Measurements from ENCODE around the gene SIVA1. TPM values are rescaled to one million over a fixed set of nuclear protein-coding genes. Genes with fewer than 3 reads are reported as not detected.

The SIVA1 gene
- total RNA-seq, 2 donors from 2014 or later = 82.5 to 87.3 TPM

DNA sequence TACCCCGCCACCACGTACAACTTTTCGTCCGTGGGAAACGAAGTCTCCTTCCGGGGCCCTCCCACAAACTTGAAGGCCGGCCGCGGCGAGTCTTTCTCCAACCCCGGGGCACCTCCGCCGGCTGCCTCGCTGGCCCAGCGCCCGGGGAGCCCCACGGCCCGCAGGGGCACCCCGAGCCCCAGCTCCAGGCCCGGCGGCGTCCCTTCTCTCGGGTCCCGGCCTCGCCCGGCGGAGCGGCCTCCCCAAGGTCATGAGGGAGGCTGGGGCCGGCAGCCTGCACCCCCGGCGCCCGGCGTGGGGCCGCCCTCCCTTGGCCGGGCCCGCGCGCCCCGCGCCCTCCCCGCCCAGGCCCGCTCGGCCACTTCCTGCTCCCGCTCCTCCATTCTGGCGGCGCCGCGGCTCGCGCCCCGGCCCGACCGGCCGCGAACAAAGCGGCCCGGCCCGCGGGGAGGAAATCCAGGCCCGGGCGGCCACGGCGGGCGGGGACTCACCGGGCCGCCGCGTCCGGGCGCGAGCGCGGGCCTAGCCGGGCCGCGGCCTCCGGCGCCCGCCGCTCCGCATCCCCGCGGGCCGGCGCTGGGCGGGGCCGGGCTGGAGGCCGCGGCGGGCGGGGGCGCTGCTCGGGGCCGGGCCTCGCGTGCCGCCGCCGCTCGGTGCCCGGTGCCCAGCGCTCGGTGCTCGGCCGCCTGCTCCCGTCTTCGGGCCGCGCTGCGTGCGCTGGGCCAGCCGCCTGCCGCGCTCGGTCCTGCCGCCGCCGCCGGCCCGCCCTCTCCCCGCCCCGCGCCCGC is 42.2 kb downstream of the SIVA1 start, which contains the start of gene AKT1:
Gene AKT1 (minus strand): TSS at position 756 of the 788 bp plus-strand sequence. CDS start 3,105 bp downstream, outside the sequence.
- H3K4me1 Mint-ChIP-seq = peaks cover 30% of the 10 kb centered on the region
- peak; percentile 65 for DNase-seq
- 0% methylated on average over 8 to 123 of the region's 124 CpGs for WGBS, 2 experiments (ENCODE audit: insufficient coverage in 1 of 2, insufficient read length in 1 of 2)

DNA sequence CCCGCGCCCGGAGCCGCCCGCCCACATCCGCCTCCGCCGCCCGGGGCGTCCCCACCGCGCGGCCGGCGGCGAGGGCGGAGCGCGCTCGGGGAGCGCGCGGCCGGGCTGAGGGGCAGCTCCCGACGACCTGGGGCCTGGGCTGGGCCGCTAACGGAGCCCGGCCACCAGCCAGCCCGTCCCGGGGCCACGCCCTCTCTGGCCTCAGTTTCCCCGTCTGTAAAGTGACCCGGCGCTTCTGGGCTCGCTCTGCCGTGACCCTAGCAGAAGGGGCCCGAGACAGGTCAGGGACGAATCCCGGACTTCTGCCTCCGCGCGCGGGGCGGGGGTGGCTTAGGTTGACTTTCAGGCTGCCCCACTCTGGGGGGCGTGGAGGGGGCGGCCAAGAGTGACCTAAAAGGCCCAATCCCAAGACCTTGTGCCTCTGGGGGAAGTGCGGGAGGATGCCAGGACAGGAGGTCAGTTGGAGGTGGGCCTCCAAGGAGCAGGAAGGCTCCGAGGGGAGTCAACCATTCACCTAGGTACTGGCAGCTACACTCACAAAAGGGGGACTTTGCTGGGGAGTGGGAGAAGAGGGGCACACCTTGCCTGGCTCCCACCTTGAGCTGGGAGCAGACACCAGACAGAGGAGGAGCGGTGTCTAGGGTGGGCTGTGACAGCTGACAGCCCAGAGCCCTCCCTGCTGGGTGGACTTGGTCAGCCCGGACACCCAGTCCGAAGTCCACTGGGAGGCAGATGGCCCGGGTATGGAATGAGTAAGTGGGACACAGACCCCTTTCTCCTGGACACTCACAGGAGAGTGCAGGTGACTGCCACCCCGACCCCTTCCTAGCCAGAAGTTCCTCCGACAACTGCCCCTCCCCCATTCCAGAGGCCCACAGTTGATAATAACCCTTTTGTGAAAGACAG is 43.1 kb downstream of the SIVA1 start:
- Histone ChIP-seq H3K9me3 (ENCODE audit: control insufficient read depth, low read length) (no peaks in the 10 kb centered on the region), H3K36me3 (ENCODE audit: control insufficient read depth, insufficient read depth, low read length) (no peaks in the 10 kb centered on the region), H3K9ac (ENCODE audit: extremely low read depth, low read length, poor library complexity, severe bottlenecking) (no peak overlapping the region), H3K4me3 (ENCODE audit: low read length) (peak overlapping the region; percentile 67), H3K27ac (ENCODE audit: low read depth, low read length) (no peak overlapping the region), H3K27me3 (ENCODE audit: control insufficient read depth, insufficient read depth, low read length, poor library complexity, severe bottlenecking) (no peaks in the 10 kb centered on the region), H3K4me1 (ENCODE audit: control insufficient read depth, insufficient read depth, low read length) (peaks cover 17% of the 10 kb centered on the region)
- peak; percentile 80 for DNase-seq
- Mint-ChIP-seq H3K36me3 (ENCODE audit: low read depth) (peaks cover 7% of the 10 kb centered on the region), H3K9me3 (no peaks in the 10 kb centered on the region), H3K27ac (no peak overlapping the region), H3K4me1 (peaks cover 30% of the 10 kb centered on the region), H3K27me3 (ENCODE audit: insufficient read depth) (peaks cover 24% of the 10 kb centered on the region), H3K4me3 (peak overlapping the region; percentile 65)
- TF ChIP-seq, protein P1, sequence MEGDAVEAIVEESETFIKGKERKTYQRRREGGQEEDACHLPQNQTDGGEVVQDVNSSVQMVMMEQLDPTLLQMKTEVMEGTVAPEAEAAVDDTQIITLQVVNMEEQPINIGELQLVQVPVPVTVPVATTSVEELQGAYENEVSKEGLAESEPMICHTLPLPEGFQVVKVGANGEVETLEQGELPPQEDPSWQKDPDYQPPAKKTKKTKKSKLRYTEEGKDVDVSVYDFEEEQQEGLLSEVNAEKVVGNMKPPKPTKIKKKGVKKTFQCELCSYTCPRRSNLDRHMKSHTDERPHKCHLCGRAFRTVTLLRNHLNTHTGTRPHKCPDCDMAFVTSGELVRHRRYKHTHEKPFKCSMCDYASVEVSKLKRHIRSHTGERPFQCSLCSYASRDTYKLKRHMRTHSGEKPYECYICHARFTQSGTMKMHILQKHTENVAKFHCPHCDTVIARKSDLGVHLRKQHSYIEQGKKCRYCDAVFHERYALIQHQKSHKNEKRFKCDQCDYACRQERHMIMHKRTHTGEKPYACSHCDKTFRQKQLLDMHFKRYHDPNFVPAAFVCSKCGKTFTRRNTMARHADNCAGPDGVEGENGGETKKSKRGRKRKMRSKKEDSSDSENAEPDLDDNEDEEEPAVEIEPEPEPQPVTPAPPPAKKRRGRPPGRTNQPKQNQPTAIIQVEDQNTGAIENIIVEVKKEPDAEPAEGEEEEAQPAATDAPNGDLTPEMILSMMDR (conservative IDR thresholded peaks at IDR 0.05) = no peak
- 4 to 10% methylated on average over 22 to 54 of the region's 55 CpGs for WGBS, 2 experiments (ENCODE audit: insufficient coverage in 1 of 2, insufficient read length in 1 of 2)

More for the DNA sequence above, 42.2 kb downstream of the SIVA1 start, which contains the start of gene AKT1:
- peaks cover 17% of the 10 kb centered on the region for H3K4me1 ChIP-seq (ENCODE audit: control insufficient read depth, insufficient read depth, low read length)
- H3K27me3 Mint-ChIP-seq (ENCODE audit: insufficient read depth) = peaks cover 24% of the 10 kb centered on the region
- peak within 1 kb of the TSS; percentile 76 for H3K4me3 Mint-ChIP-seq
- peak within 1 kb of the TSS; percentile 44 for H3K27ac ChIP-seq (ENCODE audit: low read depth, low read length)
- H3K4me3 ChIP-seq (ENCODE audit: low read length) = peak within 1 kb of the TSS; percentile 87
- peak within 1 kb of the TSS; percentile 57 for H3K9ac ChIP-seq (ENCODE audit: extremely low read depth, low read length, poor library complexity, severe bottlenecking)
- peaks cover 4% of the 10 kb centered on the region for H3K36me3 ChIP-seq (ENCODE audit: control insufficient read depth, insufficient read depth, low read length)
- H3K9me3 Mint-ChIP-seq = no peaks in the 10 kb centered on the region
- H3K27me3 ChIP-seq (ENCODE audit: control insufficient read depth, insufficient read depth, low read length, poor library complexity, severe bottlenecking) = no peaks in the 10 kb centered on the region
- H3K27ac Mint-ChIP-seq = peak within 1 kb of the TSS; percentile 82
- peaks cover 10% of the 10 kb centered on the region for H3K36me3 Mint-ChIP-seq (ENCODE audit: low read depth)
- TF ChIP-seq, protein P1 (conservative IDR thresholded peaks at IDR 0.05) = no peak
- H3K9me3 ChIP-seq (ENCODE audit: control insufficient read depth, low read length) = no peaks in the 10 kb centered on the region

DNA sequence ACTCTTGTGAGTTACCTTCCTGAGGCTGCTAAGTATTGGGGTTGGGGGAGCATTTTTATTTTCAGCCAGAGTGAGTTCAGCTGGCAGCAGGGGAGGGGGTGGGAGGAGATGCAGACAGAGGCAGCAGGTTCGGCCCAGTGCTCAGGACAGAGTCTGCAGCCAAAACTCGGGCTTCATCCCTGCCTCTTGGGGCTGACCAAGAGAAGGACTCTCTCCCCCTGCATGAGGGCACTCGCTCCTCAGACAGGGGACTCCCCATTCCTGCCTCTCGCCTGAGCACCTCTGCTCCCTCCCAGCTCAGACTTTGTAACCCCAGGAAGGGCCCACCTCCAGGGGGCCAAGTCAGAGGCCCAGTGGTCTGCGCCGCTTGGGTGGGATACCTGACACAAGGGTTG is 43.7 kb downstream of the SIVA1 start:
- no peak overlapping the region for H3K9ac ChIP-seq (ENCODE audit: extremely low read depth, low read length, poor library complexity, severe bottlenecking)
- no peaks in the 10 kb centered on the region for H3K9me3 ChIP-seq (ENCODE audit: control insufficient read depth, low read length)
- Mint-ChIP-seq H3K4me3 (peak overlapping the region; percentile 65), H3K27me3 (ENCODE audit: insufficient read depth) (peaks cover 30% of the 10 kb centered on the region), H3K36me3 (ENCODE audit: low read depth) (peaks cover 2% of the 10 kb centered on the region), H3K4me1 (peaks cover 30% of the 10 kb centered on the region), H3K9me3 (no peaks in the 10 kb centered on the region), H3K27ac (no peak overlapping the region)
- H3K27ac ChIP-seq (ENCODE audit: low read depth, low read length) = no peak overlapping the region
- WGBS, 2 experiments (ENCODE audit: insufficient coverage in 1 of 2, insufficient read length in 1 of 2) = 79 to 83% methylated on average over 4 to 6 of the region's 6 CpGs
- no peak for DNase-seq
- H3K4me1 ChIP-seq (ENCODE audit: control insufficient read depth, insufficient read depth, low read length) = peaks cover 21% of the 10 kb centered on the region
- peak overlapping the region; percentile 67 for H3K4me3 ChIP-seq (ENCODE audit: low read length)
- H3K27me3 ChIP-seq (ENCODE audit: control insufficient read depth, insufficient read depth, low read length, poor library complexity, severe bottlenecking) = peaks cover 6% of the 10 kb centered on the region
- no peaks in the 10 kb centered on the region for H3K36me3 ChIP-seq (ENCODE audit: control insufficient read depth, insufficient read depth, low read length)
- TF ChIP-seq, protein P1 (conservative IDR thresholded peaks at IDR 0.05) = no peak

Measured in endodermal cell (in vitro differentiated cells).